Measurements from ENCODE around the gene LSS.

GRCh38 chr21:46229133-46229922 lies 754 bp upstream of the LSS start:
- TF ChIP-seq CTCF (IDR thresholded peaks at IDR 0.05; ENCODE audit: poor library complexity, severe bottlenecking) (peak; percentile 59), EZH2 (IDR thresholded peaks at IDR 0.05; ENCODE audit: borderline replicate concordance, insufficient read depth, low read length, poor library complexity, severe bottlenecking) (no peak), EP300 (conservative IDR thresholded peaks at IDR 0.05; ENCODE audit: poor library complexity, severe bottlenecking) (no peak), RAD21 (conservative IDR thresholded peaks at IDR 0.05) (no peak), TAF1 (IDR thresholded peaks at IDR 0.05; ENCODE audit: low read depth) (peak; percentile 14), POLR2AphosphoS5 (IDR thresholded peaks at IDR 0.05) (peak; percentile 49)

All from neural cell (in vitro differentiated cells).